DMS114 treated with DMSO at 0.1 percent for 48 hours (cell line): ENCODE results near the gene SRSF10.

Experiments used
- DNase-seq: peaks from one replicate; lab custom pipeline; 2025; ENCODE audit not compliant: unreplicated experiment; lab: John Stamatoyannopoulos, UW

SRSF10 gene

GRCh38 chr1:23914921-23915320, 65.2 kb downstream of the SRSF10 start:
- no peak for DNase-seq
